ENCODE data around the gene ABLIM1. TPM values are rescaled to one million over a fixed set of nuclear protein-coding genes. Genes with fewer than 3 reads are reported as not detected.

The ABLIM1 gene
- total and polyA plus RNA-seq, 10 donors, result 11.0 to 59.4 (median 38.7) TPM

- Histone ChIP-seq H3K27ac (no peak overlapping the region), H3K36me3 (no peaks in the 10 kb centered on the region)
- 71 to 88% (median 76%) methylated on average over 7 of the region's 7 CpGs for WGBS, 5 donors
Observed at GRCh38 chr10:114561008-114561523, 97.0 kb downstream of the ABLIM1 start.

GRCh38 chr10:114560144-114560543, 97.9 kb downstream of the ABLIM1 start:
- Histone ChIP-seq H3K27ac (no peak overlapping the region), H3K9me3 (peaks cover 0 to 22% (median 17%) of the 10 kb centered on the region in 8 donors), H3K27me3 (replicated peaks in 1 of 7) (no peaks in the 10 kb centered on the region), H3K4me1 (no peaks in the 10 kb centered on the region), H3K4me3 (no peak overlapping the region), H3K36me3 (no peaks in the 10 kb centered on the region)
- intact Hi-C loops (cut with DNase I; ENCODE audit: low total_unique reads), result no loop called here
- TF ChIP-seq POLR2AphosphoS5 (IDR thresholded peaks at IDR 0.05) (no peak), POLR2A (IDR thresholded peaks at IDR 0.05) (no peak), CTCF (IDR thresholded peaks at IDR 0.05 in 8 of 11, conservative IDR thresholded peaks at IDR 0.05 in 3 of 11) (no peak)
- 84 to 96% (median 88%) methylated on average over 5 of the region's 5 CpGs for WGBS, 5 donors
- no peak for DNase-seq

More at GRCh38 chr10:114561008-114561523, 97.0 kb downstream of the ABLIM1 start:
- H3K4me3 ChIP-seq, result no peak overlapping the region
- no peaks in the 10 kb centered on the region for H3K4me1 ChIP-seq
- H3K27me3 ChIP-seq (replicated peaks in 1 of 7), result no peaks in the 10 kb centered on the region
- intact Hi-C loops (cut with DNase I; ENCODE audit: low total_unique reads), result no loop called here
- no peak for TF ChIP-seq CTCF (IDR thresholded peaks at IDR 0.05 in 8 of 11, conservative IDR thresholded peaks at IDR 0.05 in 3 of 11)
- no peak for TF ChIP-seq POLR2A (IDR thresholded peaks at IDR 0.05)
- no peak for TF ChIP-seq POLR2AphosphoS5 (IDR thresholded peaks at IDR 0.05)
- DNase-seq, result no peak
- peaks cover 0 to 22% (median 17%) of the 10 kb centered on the region in 8 donors for H3K9me3 ChIP-seq

GRCh38 chr10:114559636-114560035, 98.4 kb downstream of the ABLIM1 start:
- DNase-seq, result no peak
- 92 to 100% (median 96%) methylated on average over 1 of the region's 1 CpG for WGBS, 5 donors

GRCh38 chr10:114557854-114558253, 100.2 kb downstream of the ABLIM1 start:
- H3K9me3 ChIP-seq, result peaks cover 0 to 22% (median 17%) of the 10 kb centered on the region in 8 donors
- intact Hi-C loops (cut with DNase I; ENCODE audit: low total_unique reads), result no loop called here
- WGBS, 5 donors, result 92 to 98% (median 96%) methylated on average over 5 of the region's 5 CpGs
- no peaks in the 10 kb centered on the region for H3K4me1 ChIP-seq
- H3K27me3 ChIP-seq (replicated peaks in 1 of 7), result no peaks in the 10 kb centered on the region
- H3K4me3 ChIP-seq, result no peak overlapping the region
- no peaks in the 10 kb centered on the region for H3K36me3 ChIP-seq
- no peak for TF ChIP-seq CTCF (IDR thresholded peaks at IDR 0.05 in 8 of 11, conservative IDR thresholded peaks at IDR 0.05 in 3 of 11)
- no peak for TF ChIP-seq POLR2A (IDR thresholded peaks at IDR 0.05)
- no peak for TF ChIP-seq POLR2AphosphoS5 (IDR thresholded peaks at IDR 0.05)
- H3K27ac ChIP-seq, result no peak overlapping the region
- DNase-seq, result no peak

More at GRCh38 chr10:114559636-114560035, 98.4 kb downstream of the ABLIM1 start:
- intact Hi-C loops (cut with DNase I; ENCODE audit: low total_unique reads), result no loop called here
- H3K4me1 ChIP-seq, result no peaks in the 10 kb centered on the region
- H3K27me3 ChIP-seq (replicated peaks in 1 of 7), result no peaks in the 10 kb centered on the region
- H3K27ac ChIP-seq, result no peak overlapping the region
- no peak for TF ChIP-seq POLR2A (IDR thresholded peaks at IDR 0.05)
- no peak for TF ChIP-seq CTCF (IDR thresholded peaks at IDR 0.05 in 8 of 11, conservative IDR thresholded peaks at IDR 0.05 in 3 of 11)
- no peak for TF ChIP-seq POLR2AphosphoS5 (IDR thresholded peaks at IDR 0.05)
- H3K9me3 ChIP-seq, result peaks cover 0 to 22% (median 17%) of the 10 kb centered on the region in 8 donors
- H3K36me3 ChIP-seq, result no peaks in the 10 kb centered on the region
- no peak overlapping the region for H3K4me3 ChIP-seq
